ENCODE results near the gene CDK19. TPM values are rescaled to one million over a fixed set of nuclear protein-coding genes. Genes with fewer than 3 reads are reported as not detected.

The CDK19 gene
- total RNA-seq, 1 experiment from 2014 or later, result 36.8 TPM

- TF ChIP-seq, protein P1, sequence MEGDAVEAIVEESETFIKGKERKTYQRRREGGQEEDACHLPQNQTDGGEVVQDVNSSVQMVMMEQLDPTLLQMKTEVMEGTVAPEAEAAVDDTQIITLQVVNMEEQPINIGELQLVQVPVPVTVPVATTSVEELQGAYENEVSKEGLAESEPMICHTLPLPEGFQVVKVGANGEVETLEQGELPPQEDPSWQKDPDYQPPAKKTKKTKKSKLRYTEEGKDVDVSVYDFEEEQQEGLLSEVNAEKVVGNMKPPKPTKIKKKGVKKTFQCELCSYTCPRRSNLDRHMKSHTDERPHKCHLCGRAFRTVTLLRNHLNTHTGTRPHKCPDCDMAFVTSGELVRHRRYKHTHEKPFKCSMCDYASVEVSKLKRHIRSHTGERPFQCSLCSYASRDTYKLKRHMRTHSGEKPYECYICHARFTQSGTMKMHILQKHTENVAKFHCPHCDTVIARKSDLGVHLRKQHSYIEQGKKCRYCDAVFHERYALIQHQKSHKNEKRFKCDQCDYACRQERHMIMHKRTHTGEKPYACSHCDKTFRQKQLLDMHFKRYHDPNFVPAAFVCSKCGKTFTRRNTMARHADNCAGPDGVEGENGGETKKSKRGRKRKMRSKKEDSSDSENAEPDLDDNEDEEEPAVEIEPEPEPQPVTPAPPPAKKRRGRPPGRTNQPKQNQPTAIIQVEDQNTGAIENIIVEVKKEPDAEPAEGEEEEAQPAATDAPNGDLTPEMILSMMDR (conservative IDR thresholded peaks at IDR 0.05), result no peak
- no peak for TF ChIP-seq EZH2 (IDR thresholded peaks at IDR 0.05; ENCODE audit: low read depth)
- no peak overlapping the region for H2AFZ ChIP-seq
These were observed 242.1 kb downstream of the CDK19 start for GRCh38 chr6:110573136-110573535.

GRCh38 chr6:110567957-110568696, 247.1 kb downstream of the CDK19 start:
- CTCF ChIA-PET, result no interaction called here
- Histone ChIP-seq H3F3A (ENCODE audit: insufficient read depth, low read depth) (no peaks in the 10 kb centered on the region), H3K79me2 (ENCODE audit: low read depth) (no peaks in the 10 kb centered on the region), H3K4me3 (no peak overlapping the region), H4K20me1 (ENCODE audit: insufficient read depth) (no peaks in the 10 kb centered on the region), H3K27ac (no peak overlapping the region), H3K4me1 (replicated peaks; ENCODE audit: insufficient read depth) (no peaks in the 10 kb centered on the region), H3K9me2 (ENCODE audit: insufficient read depth) (no peaks in the 10 kb centered on the region), H3K4me2 (no peak overlapping the region), H3K27me3 (ENCODE audit: insufficient read depth, low read depth) (no peaks in the 10 kb centered on the region), H3K36me3 (ENCODE audit: low read depth) (no peaks in the 10 kb centered on the region), H2AFZ (no peak overlapping the region), H3K9me3 (ENCODE audit: insufficient read depth, low read depth) (no peaks in the 10 kb centered on the region)
- DNase-seq, result no peak
- BruUV-seq (replicated peaks), result no TSS peak
- no peak for TF ChIP-seq EZH2 (IDR thresholded peaks at IDR 0.05; ENCODE audit: low read depth)
- TF ChIP-seq, protein P1 (conservative IDR thresholded peaks at IDR 0.05), result no peak
- intact Hi-C loops (cut with micrococcal nuclease; ENCODE audit: unreplicated experiment), result no loop called here
- POLR2A ChIA-PET (ENCODE audit: unreplicated experiment), result interaction anchor here (0.6 kb wide), 1 partner anchor 994 kb away, joined by 5 read pairs; no protein-coding TSS in a partner anchor

More at GRCh38 chr6:110573136-110573535, 242.1 kb downstream of the CDK19 start:
- no TSS peak for BruUV-seq (replicated peaks)
- Histone ChIP-seq H3K36me3 (ENCODE audit: low read depth) (no peaks in the 10 kb centered on the region), H3K79me2 (ENCODE audit: low read depth) (no peaks in the 10 kb centered on the region), H3K27ac (no peak overlapping the region), H3F3A (ENCODE audit: insufficient read depth, low read depth) (no peaks in the 10 kb centered on the region), H4K20me1 (ENCODE audit: insufficient read depth) (no peaks in the 10 kb centered on the region), H3K4me1 (replicated peaks; ENCODE audit: insufficient read depth) (no peaks in the 10 kb centered on the region), H3K9me3 (ENCODE audit: insufficient read depth, low read depth) (no peaks in the 10 kb centered on the region), H3K4me2 (no peak overlapping the region), H3K9me2 (ENCODE audit: insufficient read depth) (no peaks in the 10 kb centered on the region; the same call in 1 of the 2 replicates), H3K4me3 (no peak overlapping the region), H3K27me3 (ENCODE audit: insufficient read depth, low read depth) (no peaks in the 10 kb centered on the region)
- intact Hi-C loops (cut with micrococcal nuclease; ENCODE audit: unreplicated experiment), result no loop called here
- CTCF ChIA-PET, result no interaction called here
- POLR2A ChIA-PET (ENCODE audit: unreplicated experiment), result no interaction called here
- DNase-seq, result no peak

DNA sequence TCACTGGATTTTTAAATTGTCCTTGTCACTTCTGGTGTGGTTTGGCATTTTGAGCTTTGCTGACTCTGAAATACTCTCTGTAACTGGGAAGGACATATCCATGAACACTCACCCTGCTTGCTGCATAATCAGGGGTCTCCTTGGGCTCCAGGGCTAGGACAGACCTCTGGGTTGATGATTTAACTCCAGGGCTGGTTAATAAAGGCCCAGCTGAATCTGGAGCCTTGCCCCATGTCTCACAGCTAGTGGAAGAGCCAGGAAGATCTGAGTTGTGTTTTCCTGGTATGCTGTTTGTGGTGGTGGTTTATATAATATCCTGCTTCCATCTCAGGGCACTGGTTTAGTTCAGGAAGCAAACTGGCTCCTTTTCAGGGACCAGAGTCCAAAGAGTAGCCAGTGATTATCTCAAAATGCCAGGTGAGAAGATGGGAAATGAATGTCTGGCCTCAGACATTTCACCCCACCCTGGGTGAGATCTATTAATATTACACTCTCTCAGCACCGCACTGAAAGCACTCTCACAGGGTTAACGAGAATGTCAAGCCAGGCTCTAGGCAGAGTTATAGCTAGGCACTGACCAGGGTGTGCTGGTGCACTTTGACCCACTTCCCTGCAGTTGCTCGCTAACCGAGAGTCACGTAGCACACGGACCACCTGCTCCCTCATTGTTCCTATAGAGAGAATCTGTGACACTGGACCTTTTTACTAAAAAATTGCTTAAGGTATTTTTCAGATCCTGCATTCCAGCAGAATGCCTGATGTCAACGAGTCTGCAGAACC, 248.7 kb downstream of the CDK19 start:
- TF ChIP-seq EZH2 (IDR thresholded peaks at IDR 0.05; ENCODE audit: low read depth), result no peak
- TF ChIP-seq, protein P1 (conservative IDR thresholded peaks at IDR 0.05), result no peak

More for the DNA sequence above, 248.7 kb downstream of the CDK19 start:
- no peaks in the 10 kb centered on the region for H3K9me2 ChIP-seq (ENCODE audit: insufficient read depth)
- H3K27ac ChIP-seq, result no peak overlapping the region
- no peak overlapping the region for H3K4me3 ChIP-seq
- no peak for DNase-seq
- no peaks in the 10 kb centered on the region for H3K9me3 ChIP-seq (ENCODE audit: insufficient read depth, low read depth)
- no peaks in the 10 kb centered on the region for H3K36me3 ChIP-seq (ENCODE audit: low read depth)
- H3K4me2 ChIP-seq, result no peak overlapping the region
- ChIA-PET POLR2A (ENCODE audit: unreplicated experiment) (no interaction called here), CTCF (no interaction called here)
- intact Hi-C loops (cut with micrococcal nuclease; ENCODE audit: unreplicated experiment), result no loop called here
- BruUV-seq (replicated peaks), result no TSS peak
- no peaks in the 10 kb centered on the region for H3K27me3 ChIP-seq (ENCODE audit: insufficient read depth, low read depth)
- no peaks in the 10 kb centered on the region for H3K79me2 ChIP-seq (ENCODE audit: low read depth)
- H4K20me1 ChIP-seq (ENCODE audit: insufficient read depth), result no peaks in the 10 kb centered on the region
- H3F3A ChIP-seq (ENCODE audit: insufficient read depth, low read depth), result no peaks in the 10 kb centered on the region
- no peak overlapping the region for H2AFZ ChIP-seq
- H3K4me1 ChIP-seq (replicated peaks; ENCODE audit: insufficient read depth), result no peaks in the 10 kb centered on the region

Data from PC-9 (cell line).